SJCRH30 (cell line): ENCODE data around the gene BRSK1. TPM values are rescaled to one million over a fixed set of nuclear protein-coding genes. Genes with fewer than 3 reads are reported as not detected.

Experiments used
- DNase-seq, 2 experiments: peaks; one replicate each; pipeline ENCODE4 v3.0.0-alpha.2; 2015 to 2020
- H3K27ac ChIP-seq: fragments of 250-450 bp; sonication (Bioruptor Pico); 2 replicates; pipeline ENCODE4 v1.5.1; 2020; ENCODE audit warnings: mild to moderate bottlenecking, moderate library complexity
- H3K27me3 ChIP-seq: fragments of 250-450 bp; sonication (Bioruptor Pico); 2 replicates; pipeline ENCODE4 v1.5.1; 2020; ENCODE audit warnings: mild to moderate bottlenecking, moderate library complexity
- H3K36me3 ChIP-seq: fragments of 250-450 bp; sonication (Bioruptor Pico); 2 replicates; pipeline ENCODE4 v1.5.1; 2020; ENCODE audit warnings: mild to moderate bottlenecking, moderate library complexity
- H3K4me1 ChIP-seq: fragments of 250-450 bp; sonication (Bioruptor Pico); 2 replicates; pipeline ENCODE4 v1.5.1; 2020; ENCODE audit warnings: mild to moderate bottlenecking, moderate library complexity
- H3K4me3 ChIP-seq: fragments of 250-450 bp; sonication (Bioruptor Pico); 2 replicates; pipeline ENCODE4 v1.5.1; 2020; ENCODE audit warnings: mild to moderate bottlenecking, moderate library complexity
- H3K9me3 ChIP-seq: fragments of 250-450 bp; sonication (Bioruptor Pico); replicated peaks from 2 replicates; pipeline ENCODE4 v1.5.1; 2020; ENCODE audit warnings: mild to moderate bottlenecking, moderate library complexity
- total RNA-seq: library from RNA; depleted of rRNA; stranded (reverse); fragments of >200 nt; shearing (Covaris generic); gene quantifications from 2 replicates; pipeline ENCODE4 v1.2.3, GENCODE V29; 2014

BRSK1 gene
- total RNA-seq, 1 experiment from 2014 or later, result 13.2 TPM

GRCh38 chr19:55276720-55277430, 6.9 kb upstream of the BRSK1 start:
- peaks cover 6% of the 10 kb centered on the region; the same call in 1 of the 2 replicates for H3K36me3 ChIP-seq
- peaks cover 5% of the 10 kb centered on the region; the same call in 1 of the 2 replicates for H3K4me1 ChIP-seq
- no peak overlapping the region for H3K4me3 ChIP-seq
- H3K27ac ChIP-seq, result no peak overlapping the region
- no peaks in the 10 kb centered on the region for H3K9me3 ChIP-seq
- DNase-seq, result no peak
- no peaks in the 10 kb centered on the region for H3K27me3 ChIP-seq

GRCh38 chr19:55277494-55277893, 6.3 kb upstream of the BRSK1 start:
- no peak overlapping the region for H3K27ac ChIP-seq

GRCh38 chr19:55278391-55279135, 5.2 kb upstream of the BRSK1 start:
- Histone ChIP-seq H3K36me3 (peaks cover 6% of the 10 kb centered on the region; the same call in 1 of the 2 replicates), H3K27me3 (no peaks in the 10 kb centered on the region), H3K4me3 (no peak overlapping the region), H3K4me1 (peaks cover 7% of the 10 kb centered on the region; the same call in 1 of the 2 replicates), H3K27ac (no peak overlapping the region), H3K9me3 (no peaks in the 10 kb centered on the region)
- DNase-seq, result no peak

More at GRCh38 chr19:55277494-55277893, 6.3 kb upstream of the BRSK1 start:
- peaks cover 5% of the 10 kb centered on the region; the same call in 1 of the 2 replicates for H3K4me1 ChIP-seq
- H3K36me3 ChIP-seq, result peaks cover 6% of the 10 kb centered on the region; the same call in 1 of the 2 replicates
- no peaks in the 10 kb centered on the region for H3K27me3 ChIP-seq
- no peaks in the 10 kb centered on the region for H3K9me3 ChIP-seq
- no peak overlapping the region for H3K4me3 ChIP-seq
- no peak for DNase-seq

- DNase-seq, result no peak
- peak overlapping the region; percentile 77 for H3K4me3 ChIP-seq
- H3K27me3 ChIP-seq, result no peaks in the 10 kb centered on the region
- peaks cover 6% of the 10 kb centered on the region; the same call in 1 of the 2 replicates for H3K36me3 ChIP-seq
- H3K27ac ChIP-seq, result no peak overlapping the region; the same call in 1 of the 2 replicates
- no peaks in the 10 kb centered on the region for H3K9me3 ChIP-seq
- peaks cover 8% of the 10 kb centered on the region; the same call in 1 of the 2 replicates for H3K4me1 ChIP-seq
These were observed 4.5 kb upstream of the BRSK1 start for GRCh38 chr19:55279340-55279739.

GRCh38 chr19:55279770-55280643, 3.8 kb upstream of the BRSK1 start, which contains the start of gene HSPBP1:
Gene HSPBP1 (minus strand): TSS chr19:55280110. CDS start chr19:55279608, 502 bp downstream.
- Histone ChIP-seq H3K9me3 (no peaks in the 10 kb centered on the region), H3K36me3 (peaks cover 6% of the 10 kb centered on the region; the same call in 1 of the 2 replicates), H3K27me3 (no peaks in the 10 kb centered on the region), H3K4me1 (peaks cover 8% of the 10 kb centered on the region; the same call in 1 of the 2 replicates), H3K4me3 (peak within 1 kb of the TSS; percentile 77), H3K27ac (peak within 1 kb of the TSS; percentile 20; the same call in 1 of the 2 replicates)
- DNase-seq, result peak; percentile 96

GRCh38 chr19:55284405-55285058, 735 bp downstream of the BRSK1 start:
- DNase-seq, result no peak
- no peaks in the 10 kb centered on the region for H3K9me3 ChIP-seq
- H3K4me3 ChIP-seq, result peak overlapping the region; percentile 60
- peaks cover 8% of the 10 kb centered on the region; the same call in 1 of the 2 replicates for H3K4me1 ChIP-seq
- H3K27me3 ChIP-seq, result no peaks in the 10 kb centered on the region
- H3K36me3 ChIP-seq, result peaks cover 3% of the 10 kb centered on the region; the same call in 1 of the 2 replicates
- no peak overlapping the region for H3K27ac ChIP-seq

- Histone ChIP-seq H3K27ac (no peak overlapping the region), H3K27me3 (no peaks in the 10 kb centered on the region), H3K36me3 (peaks cover 3% of the 10 kb centered on the region; the same call in 1 of the 2 replicates), H3K9me3 (no peaks in the 10 kb centered on the region), H3K4me3 (no peak overlapping the region), H3K4me1 (peaks cover 8% of the 10 kb centered on the region; the same call in 1 of the 2 replicates)
- DNase-seq, result no peak
These were observed 1.6 kb downstream of the BRSK1 start for GRCh38 chr19:55285229-55285890.

GRCh38 chr19:55287361-55288079, 3.7 kb downstream of the BRSK1 start:
- Histone ChIP-seq H3K36me3 (peaks cover 10% of the 10 kb centered on the region; the same call in 1 of the 2 replicates), H3K4me3 (no peak overlapping the region), H3K27me3 (no peaks in the 10 kb centered on the region), H3K9me3 (no peaks in the 10 kb centered on the region), H3K4me1 (peaks cover 3% of the 10 kb centered on the region; the same call in 1 of the 2 replicates), H3K27ac (no peak overlapping the region)
- DNase-seq, result no peak

GRCh38 chr19:55289117-55289796, 5.5 kb downstream of the BRSK1 start:
- Histone ChIP-seq H3K27ac (no peak overlapping the region), H3K36me3 (peaks cover 10% of the 10 kb centered on the region; the same call in 1 of the 2 replicates), H3K27me3 (no peaks in the 10 kb centered on the region), H3K4me3 (no peak overlapping the region), H3K9me3 (no peaks in the 10 kb centered on the region), H3K4me1 (no peaks in the 10 kb centered on the region)
- peak in 1 of 2 experiments; percentile 50 for DNase-seq

- Histone ChIP-seq H3K36me3 (peaks cover 2% of the 10 kb centered on the region; the same call in 1 of the 2 replicates), H3K27ac (no peak overlapping the region), H3K4me1 (no peaks in the 10 kb centered on the region), H3K4me3 (no peak overlapping the region), H3K27me3 (no peaks in the 10 kb centered on the region), H3K9me3 (no peaks in the 10 kb centered on the region)
- DNase-seq, result no peak
These were observed 13.5 kb downstream of the BRSK1 start for GRCh38 chr19:55297267-55297666.

GRCh38 chr19:55299991-55300390, 16.2 kb downstream of the BRSK1 start:
- Histone ChIP-seq H3K4me1 (no peaks in the 10 kb centered on the region), H3K27me3 (no peaks in the 10 kb centered on the region), H3K4me3 (no peak overlapping the region), H3K36me3 (peaks cover 3% of the 10 kb centered on the region; the same call in 1 of the 2 replicates), H3K27ac (no peak overlapping the region), H3K9me3 (no peaks in the 10 kb centered on the region)
- no peak for DNase-seq

GRCh38 chr19:55300886-55301458, 17.2 kb downstream of the BRSK1 start:
- no peak for DNase-seq

More at GRCh38 chr19:55300886-55301458, 17.2 kb downstream of the BRSK1 start:
- Histone ChIP-seq H3K27ac (no peak overlapping the region), H3K9me3 (no peaks in the 10 kb centered on the region), H3K4me3 (no peak overlapping the region), H3K4me1 (no peaks in the 10 kb centered on the region), H3K27me3 (no peaks in the 10 kb centered on the region), H3K36me3 (peaks cover 10% of the 10 kb centered on the region)
